Activated naive CD4-positive, alpha-beta T cell treated with Interleukin-2 at 50 U/mL for 16 hours (primary cell): ENCODE results near the gene SYT17.

ENCODE experiments used
- DNase-seq: peaks from one replicate; pipeline ENCODE4 v3.0.0-alpha.2; 2020

The SYT17 gene

DNA sequence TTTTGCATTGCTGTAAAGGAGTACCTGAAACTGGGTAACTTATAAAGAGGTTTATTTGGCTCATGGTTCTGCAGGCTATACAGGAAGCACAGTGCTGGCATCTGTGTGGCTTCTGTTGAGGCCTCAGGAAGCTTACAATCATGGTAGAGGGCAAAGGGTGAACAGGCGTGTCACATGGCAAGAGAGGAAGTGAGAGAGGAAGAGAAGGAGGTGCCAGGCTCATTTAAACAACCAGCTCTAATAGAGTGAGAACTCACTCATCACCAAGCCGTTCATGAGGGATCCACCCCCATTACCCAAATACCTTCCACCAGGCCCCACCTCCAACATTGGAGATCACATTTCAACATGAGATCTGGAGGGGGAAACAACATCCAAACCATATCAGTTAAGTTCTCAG lies 101.1 kb downstream of the SYT17 start:
- DNase-seq: no peak

DNA sequence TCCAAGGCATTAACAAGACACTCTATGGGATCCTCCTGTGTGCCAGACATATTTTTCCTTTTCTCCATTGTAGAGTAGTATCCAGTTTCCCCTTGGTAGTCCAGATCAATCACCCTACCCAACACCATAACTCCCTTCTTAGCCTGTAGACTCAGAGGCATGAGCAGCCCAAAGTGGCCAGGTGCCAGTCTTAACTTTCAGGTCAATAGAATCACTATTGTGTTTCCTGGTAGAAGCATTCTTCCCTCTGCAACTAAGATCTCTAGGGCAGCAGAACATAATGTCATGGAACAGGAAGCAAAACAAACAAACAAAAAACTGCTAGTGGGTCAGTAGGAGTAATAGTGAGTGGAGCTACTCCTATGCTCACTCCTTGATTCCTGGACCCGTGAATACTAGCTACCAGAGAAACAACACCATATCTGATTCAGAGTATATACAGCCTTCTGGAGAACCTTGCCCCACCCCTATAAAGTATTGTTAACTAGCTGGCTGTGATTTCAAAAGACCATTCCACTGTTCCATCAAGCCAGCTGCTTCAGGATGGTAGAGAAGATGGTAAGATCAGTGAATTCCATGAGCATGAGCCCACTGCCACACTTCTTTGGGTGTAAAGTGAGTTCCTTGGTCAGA lies 106.2 kb downstream of the SYT17 start:
- no peak for DNase-seq

DNA sequence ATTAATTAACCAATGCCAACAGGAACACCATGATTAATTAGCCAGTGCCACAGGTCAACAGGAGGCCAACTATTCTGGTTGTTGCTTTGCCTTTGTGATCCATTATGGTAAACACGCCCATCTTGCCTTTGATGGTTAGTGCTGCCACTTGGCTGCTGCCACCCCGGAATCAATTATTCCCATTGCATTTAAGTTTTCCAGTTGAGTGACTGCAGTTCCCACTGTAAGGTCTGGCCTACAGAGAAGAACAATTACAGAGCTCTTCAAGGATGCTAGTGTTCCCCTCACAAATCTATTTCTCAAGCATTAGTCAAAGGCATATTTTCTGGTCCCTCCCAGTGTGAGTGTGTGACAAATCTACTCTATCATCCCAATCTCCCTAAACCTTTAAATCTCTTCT lies 110.4 kb downstream of the SYT17 start:
- no peak for DNase-seq

DNA sequence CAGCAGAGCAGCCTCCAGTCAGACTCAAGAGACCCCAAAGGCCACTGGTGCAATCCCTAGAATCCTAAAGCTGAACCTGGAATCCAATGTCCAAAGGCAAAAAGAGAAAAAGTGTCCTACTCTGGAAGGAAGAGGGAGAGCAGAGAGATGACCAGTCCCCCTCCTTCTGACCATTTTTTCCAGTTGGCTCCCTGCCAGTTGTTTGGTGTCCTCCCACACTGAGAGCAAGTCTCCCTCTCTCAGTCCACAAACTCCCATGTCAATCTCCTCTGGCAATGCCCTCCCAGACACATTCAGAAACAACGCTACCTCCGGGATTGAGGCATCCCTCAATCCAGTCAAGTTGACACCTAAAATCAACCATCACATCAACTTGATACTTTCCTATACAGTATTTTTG lies 113.2 kb downstream of the SYT17 start:
- DNase-seq: no peak

DNA sequence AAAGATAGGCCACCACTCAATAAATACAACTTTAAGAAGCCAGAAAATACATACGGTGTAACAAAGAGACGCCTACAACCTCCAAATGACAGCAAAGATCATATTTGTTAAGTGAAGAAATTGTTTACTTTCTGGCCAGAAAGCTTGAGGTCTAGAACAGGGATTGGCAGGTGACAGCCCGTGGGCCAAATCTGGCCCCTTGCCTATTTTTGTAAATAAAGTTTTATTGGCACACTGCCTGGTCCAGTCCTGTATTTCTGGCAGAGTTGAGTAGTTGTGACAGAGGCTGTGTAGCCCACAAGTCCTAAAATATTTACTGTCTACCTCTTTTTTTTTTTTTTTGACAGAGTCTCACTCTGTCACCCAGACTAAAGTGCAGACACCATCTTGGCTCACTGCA lies 114.1 kb downstream of the SYT17 start:
- no peak for DNase-seq

DNA sequence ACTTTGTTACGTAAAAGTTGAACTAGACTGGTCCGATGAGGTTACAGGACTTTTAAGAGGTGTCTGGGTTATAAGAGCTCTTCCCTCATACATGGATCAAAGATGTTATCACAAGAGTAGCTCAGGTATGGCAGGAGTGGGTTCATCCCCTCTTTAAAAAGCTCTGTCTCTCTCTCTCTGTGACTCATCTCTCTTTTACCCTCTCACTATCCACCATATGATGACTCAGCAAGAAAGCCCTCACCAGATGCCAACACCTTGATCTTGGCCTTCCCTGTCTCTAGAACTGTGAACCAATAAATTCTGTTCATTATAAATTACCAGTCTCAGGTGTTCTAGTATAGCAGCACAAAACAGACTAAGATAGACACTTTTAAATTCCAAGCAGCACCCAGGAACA lies 115.6 kb downstream of the SYT17 start:
- no peak for DNase-seq

DNA sequence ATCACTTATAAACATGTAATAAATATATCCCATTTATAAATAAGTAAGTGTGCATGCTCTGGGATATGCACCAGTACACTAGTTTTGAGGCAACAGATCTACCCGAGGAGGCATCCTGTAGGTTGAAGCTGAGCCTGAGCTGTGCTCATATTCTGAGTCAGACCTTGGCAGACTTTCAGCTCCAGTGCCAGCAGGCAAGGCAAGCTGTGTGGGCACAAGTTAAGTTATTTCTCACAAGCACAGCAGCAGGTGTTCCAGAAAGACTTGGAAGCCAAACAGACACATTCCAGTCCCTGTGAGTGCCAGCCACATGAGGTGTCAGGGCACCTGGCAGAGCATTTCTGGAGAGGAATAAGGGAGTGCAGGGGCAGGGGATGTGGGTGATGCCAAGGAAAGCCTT lies 116.2 kb downstream of the SYT17 start:
- no peak for DNase-seq

DNA sequence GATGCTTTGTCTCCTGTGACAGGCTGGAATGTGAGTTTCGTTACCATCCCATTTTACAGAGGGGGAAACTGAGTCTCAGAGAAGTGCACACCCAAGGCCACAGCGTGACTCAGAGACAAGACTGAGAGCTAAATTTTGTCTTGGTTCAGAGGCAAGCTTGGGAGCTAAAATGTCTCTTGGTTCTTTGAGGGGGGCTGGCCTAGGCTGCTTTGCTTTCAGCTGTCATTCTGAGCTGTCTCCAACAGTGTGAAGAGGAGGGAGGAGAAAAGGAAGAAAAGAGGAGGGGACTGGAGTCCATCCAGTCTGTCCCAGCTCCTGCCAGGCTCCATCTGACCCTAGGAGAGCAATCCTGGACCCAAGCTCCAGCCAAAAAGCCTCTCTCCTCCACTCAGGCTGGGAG lies 117.4 kb downstream of the SYT17 start, which contains the start of gene CLEC19A:
TSS of gene CLEC19A (plus strand) at position 301 of the 400 bp plus-strand sequence. CDS start 121 bp downstream, outside the sequence.
- no peak for DNase-seq

DNA sequence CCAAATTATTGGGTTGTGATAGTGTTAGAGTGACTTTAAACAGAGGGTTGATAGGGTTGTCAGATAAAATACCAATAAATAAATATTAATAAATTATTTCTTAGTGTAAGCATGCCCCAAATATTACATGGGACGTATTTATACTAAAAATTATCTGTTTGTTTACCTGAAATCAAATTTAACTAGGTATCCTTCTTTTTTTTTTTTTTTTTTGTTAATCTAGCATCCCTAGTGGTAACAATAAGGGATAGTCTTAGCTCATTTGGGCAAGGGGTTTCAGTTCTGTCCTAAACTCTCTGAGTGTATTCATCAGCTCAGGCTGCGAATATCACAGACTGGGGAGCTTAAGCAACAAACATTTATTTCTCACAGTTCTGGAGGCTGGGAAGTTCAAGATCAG lies 118.8 kb downstream of the SYT17 start:
- no peak for DNase-seq

DNA sequence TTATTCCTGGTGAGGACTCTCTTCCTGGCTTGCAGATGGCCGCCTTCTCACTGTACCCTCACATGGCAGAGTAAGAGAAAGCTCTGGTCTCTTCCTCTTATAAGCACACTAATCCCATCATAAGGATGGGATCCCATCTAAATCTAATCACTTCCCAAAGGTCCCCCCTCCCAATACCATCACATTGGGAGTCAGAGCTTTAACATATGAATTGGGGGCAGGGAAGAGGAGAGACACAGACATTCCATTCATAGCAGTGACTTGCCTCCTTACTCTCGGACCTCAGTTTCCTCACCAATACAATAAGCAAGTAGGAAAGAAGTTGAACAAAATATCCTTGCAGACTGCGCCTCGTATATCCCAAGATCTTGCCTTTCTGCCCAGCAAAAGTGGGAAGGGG lies 119.2 kb downstream of the SYT17 start:
- DNase-seq: no peak

DNA sequence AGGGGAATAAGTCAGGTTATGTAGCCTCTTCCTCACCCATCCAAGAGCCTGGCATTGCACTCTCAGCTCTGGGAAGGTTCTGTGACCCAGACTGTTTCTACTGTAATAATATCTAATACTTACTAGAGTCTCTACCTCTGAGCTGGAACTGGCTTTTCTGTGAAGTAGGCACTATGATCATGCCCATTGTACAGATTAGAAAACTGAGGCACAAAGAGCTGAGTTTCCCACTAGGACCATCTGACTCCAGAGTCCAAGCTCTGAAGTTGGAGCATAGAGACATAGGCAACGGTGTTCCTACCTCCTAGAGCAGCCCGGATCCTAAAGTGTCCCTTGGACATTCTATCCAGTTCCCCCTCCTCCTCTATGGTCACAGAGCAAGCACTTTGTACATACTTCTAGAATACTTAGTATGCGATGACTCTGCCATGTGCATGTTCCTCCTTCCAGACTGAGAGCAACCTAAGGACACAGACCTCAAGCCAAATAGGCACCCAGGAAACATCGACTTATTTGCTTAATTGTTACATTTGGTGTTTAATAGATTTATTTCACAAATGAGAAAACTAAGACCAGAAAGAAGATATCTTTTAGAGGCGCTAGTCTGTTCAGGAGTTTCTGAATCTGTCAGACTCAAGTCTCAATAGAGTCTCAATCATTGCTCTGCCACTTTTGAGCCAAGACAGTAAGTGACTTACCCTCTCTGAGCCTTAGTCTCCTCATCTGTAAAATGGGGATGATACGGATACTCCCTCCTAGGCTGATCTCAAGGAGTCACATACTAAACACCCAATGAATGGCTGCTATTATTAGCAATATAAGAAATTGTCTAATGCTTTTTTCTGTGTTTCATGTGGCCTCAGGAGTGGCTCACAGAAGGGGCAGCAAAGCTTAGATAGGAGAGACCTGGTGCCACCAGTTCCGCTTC lies 121.1 kb downstream of the SYT17 start:
- DNase-seq: no peak

DNA sequence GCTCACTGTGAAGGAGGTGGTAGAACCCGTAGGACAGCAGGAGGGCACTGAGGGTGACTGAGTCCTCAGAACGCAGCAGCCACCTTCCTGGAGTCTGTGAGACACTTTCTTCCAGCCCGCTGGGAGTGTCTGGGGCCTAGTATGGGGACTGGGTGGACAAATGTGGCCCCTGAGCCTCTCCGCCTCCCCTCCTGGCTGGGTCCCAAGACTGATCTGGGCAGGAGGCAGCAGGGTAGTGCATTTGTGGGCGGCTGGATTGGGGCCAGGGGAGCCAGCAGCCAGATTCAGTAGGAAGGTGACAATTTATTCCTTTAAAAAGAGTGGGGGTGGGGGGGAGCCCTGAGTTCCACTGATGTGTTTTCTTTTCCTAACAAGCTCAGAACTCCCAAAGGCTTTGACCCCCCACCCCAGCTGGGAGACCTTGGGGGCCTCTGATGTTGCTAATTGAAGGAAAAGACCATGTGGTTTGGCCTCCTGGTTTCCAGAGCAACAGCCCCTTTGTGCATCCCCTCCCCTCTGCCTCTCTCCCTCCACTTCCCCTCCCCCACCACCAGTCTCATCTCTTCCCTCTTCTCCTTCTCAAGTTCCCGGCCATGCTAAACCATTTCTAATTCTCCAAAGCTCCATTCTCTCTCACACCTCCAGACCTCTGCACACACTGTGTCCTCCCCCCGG lies 121.9 kb downstream of the SYT17 start:
- no peak for DNase-seq

DNA sequence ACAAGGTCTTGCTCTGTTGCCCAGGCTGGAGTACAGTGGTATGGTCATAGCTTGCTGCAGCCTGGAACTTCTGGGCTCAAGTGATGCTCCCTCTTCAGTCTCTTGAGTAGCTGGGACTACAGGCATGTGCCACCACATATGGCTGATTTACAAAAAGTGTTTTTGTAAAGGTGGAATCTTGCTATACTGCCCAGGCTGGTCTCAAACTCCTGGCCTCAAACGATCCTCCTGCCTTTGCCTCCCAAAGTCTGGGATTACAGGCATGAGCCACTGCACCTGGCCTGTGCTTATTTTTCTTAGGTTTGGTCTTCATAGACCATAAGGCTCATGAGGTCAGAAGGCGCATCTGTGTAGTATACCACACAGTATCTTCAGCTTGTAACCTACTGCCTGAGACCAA lies 122.8 kb downstream of the SYT17 start:
- DNase-seq: no peak

DNA sequence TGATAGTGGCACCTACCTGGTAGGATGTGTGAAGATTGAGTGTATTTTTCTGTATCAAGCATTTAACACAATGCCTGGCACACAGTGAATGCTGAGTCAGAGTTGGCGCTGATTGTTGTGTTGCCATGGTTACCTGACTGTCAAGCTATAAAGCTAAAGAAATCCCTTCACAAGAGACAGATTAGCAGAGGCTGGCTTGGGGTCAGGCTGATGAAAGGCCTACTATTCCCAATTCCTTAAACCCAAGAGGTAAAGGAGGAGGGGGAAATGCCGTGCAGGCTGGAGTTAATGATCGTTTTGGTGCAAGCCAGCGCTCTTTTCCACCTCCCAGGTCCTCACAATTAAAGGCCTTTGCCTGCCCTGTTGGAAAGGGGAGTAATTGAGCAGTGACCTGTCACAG lies 123.4 kb downstream of the SYT17 start:
- DNase-seq: peak; percentile 5

DNA sequence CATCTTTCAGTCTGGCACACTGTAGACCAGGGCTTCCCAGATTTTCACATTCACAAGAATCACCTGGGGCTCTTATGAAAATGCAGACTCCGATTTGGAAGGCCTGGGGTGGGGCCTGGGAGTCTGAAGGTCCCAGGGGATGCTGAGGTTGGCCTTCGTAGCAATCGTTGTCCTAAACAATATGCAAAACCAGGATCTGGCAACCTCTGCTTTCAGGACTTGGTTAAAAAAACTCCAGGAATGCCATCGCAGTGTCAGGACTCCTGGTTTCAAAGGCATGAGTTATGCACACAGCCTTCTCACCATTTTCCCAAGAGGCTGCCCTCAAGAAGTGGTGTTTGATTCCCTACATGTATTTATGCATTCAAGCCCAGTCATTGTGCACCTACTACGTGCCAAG lies 124.1 kb downstream of the SYT17 start:
- no peak for DNase-seq

DNA sequence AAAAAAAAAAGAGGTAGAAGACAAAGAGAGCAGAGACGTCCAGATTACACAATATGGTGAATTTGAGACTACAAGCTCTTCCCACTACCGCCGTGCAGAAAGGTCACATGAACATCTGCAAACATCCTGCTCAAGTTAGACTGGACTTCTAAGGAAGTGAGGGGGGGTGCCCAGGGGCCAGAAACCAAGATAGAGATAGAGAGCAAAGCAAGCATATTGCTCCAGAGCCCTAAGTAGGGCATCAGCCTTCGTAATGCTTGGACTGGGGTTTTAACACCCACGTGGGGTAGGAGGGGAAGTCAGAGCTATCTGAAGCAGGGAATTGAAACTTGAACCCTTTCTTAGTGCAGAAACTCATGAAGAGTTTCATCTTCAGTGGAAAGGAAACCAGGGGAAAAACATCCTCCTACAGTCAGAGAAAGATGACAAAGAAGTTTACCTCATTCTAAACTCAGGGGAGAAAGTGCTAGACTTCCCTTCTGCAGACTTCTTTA lies 126.2 kb downstream of the SYT17 start:
- DNase-seq: peak; percentile 55

DNA sequence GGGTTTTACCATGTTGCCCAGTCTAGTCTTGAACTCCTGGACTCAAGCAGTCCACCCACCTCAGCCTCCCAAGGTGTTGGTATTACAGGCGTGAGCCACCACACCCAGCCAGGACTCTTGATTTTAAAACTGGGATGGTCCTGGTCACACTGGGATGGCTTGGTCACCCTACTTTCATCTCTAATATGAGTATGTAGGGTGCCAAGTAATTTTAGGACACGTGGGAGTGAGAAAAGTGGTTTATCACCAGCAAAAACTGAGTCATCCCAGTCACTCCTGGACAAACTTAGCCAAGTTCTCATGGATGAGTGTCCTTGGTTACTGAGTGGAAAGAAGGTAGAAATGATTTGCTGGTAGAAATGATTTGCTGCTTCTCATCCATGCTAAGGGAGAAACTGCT lies 127.4 kb downstream of the SYT17 start:
- DNase-seq: peak; percentile 3

DNA sequence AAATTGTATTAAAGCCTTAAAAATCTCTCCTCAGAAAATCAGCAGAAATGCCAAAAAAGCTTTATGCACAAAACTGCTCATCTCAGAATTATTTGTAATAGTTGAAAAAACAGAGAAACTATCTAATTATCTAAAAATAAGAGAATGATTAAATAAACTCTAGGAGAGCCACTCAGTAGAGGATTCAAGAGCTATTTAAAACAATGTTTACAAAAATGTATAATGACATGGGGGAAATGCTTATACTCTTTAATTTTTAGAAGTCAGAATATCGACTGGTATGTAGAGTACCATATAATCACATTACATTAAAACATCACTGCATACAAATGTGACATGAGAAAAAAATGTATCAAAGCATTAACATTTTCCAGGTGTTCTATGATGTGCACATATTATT lies 129.4 kb downstream of the SYT17 start:
- no peak for DNase-seq

DNA sequence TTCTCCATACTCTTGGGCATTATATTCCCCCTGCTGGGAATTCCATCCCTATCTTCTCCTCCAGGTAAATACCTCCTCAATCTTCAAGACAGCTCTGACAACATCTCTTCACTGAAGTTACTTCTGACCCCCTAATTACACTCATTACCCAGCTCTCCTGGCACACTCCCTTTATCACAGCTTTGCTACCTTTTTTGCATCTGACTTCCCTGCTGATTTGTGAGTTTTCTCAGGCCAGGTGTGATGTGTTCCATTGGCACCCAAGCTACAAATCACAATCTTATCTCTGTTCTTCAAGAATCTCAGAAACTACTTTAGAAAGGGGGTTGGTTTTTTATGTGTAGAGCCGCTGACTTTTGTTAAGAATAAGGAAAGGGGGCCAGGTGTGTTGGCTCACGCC lies 131.5 kb downstream of the SYT17 start:
- no peak for DNase-seq

DNA sequence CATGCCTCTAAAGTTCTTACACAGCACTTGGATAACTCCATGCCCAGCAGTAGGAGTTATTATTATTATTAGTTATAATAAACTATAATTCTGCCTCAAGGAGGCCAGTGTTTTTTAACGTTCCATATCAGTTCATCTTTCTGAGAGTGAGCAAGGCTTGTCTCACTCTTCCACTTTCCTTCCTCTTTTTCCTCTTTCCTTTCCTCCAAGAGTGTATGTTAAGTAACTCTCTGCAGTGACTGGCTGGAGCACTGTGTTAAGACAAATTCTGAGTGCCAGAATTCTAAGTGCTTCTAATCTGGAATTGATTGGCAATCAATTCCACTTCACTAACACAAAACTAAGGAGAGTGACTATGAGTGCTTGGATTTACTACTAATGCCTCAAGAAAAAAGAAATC lies 133.9 kb downstream of the SYT17 start:
- no peak for DNase-seq

DNA sequence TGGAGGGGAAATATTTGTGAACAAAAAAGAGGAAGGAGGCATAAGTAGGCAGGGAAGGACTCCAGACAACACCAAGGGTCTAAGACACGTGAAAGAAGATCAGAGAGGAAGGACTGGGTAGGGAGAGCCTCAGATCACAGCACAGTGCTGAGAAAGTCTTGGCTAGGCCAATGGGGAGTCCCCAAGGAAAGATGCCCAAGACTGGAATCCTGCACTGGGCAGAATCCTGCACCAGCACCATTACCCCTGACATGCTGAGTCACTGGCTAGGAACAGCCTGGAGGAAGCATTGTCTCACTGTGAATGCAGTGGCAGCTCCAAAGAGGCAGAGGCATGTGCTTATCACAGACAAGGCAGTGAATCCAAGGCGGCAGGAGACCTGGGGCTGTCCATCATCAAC lies 136.7 kb downstream of the SYT17 start:
- DNase-seq: no peak

DNA sequence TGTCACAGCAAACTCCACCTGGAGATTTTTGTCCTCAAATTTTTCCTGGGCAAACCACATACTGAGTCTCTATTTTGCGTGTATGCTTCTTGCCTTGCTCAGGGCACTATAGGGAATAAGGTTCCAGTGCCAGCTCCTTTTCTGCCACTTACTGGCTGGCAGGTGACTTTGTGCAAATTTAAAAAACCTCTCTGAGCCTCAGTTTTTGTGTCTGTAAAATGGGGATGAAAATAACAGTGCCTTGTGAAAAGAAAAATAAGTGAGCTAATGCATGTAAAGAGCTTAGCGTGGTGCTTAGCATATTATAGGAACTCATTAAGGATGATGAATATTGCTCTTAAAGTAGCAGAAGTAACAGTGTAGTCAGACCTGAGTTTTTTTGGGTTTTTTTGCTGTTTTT lies 137.4 kb downstream of the SYT17 start:
- DNase-seq: no peak

DNA sequence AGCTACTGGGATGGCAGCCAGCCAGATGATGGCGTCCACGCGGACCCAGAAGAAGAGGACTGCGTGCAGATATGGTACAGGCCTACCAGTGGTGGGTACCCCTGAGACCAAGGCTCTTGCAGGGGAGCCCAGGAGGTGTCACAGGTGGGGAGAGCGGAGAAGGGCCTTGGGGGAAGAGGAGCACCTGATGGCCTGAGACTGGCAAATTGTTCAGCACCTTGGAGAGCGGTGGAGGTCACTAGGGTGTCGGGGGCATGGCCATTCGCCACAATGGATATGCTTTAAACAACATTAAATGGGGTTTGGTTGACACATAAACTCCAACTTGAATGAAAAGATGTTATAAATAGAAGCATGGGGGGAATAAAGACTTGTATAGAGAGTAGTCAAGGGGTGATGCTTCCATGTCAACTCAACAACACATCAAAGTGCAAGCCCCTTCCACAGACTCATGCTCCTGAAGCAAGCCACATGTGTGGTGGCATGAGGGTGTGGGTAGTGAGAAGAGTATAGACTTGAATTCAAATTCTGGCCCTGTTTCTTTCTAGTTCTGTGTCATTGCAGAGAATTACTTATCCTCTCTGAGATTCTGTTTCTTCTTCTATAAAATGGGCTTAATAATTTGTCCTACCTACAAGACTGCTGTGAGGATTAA lies 139.7 kb downstream of the SYT17 start:
- no peak for DNase-seq
